Stimulated activated CD4-positive, alpha-beta T cell treated with anti-CD3 and anti-CD28 coated beads, Interleukin-4, amount 100 ng/mL, for 1 hour (primary cell): ENCODE data around the gene BICDL2.

Experiments used
- DNase-seq: peaks from one replicate; pipeline ENCODE4 v3.0.0-alpha.2; 2020

Gene BICDL2

DNA sequence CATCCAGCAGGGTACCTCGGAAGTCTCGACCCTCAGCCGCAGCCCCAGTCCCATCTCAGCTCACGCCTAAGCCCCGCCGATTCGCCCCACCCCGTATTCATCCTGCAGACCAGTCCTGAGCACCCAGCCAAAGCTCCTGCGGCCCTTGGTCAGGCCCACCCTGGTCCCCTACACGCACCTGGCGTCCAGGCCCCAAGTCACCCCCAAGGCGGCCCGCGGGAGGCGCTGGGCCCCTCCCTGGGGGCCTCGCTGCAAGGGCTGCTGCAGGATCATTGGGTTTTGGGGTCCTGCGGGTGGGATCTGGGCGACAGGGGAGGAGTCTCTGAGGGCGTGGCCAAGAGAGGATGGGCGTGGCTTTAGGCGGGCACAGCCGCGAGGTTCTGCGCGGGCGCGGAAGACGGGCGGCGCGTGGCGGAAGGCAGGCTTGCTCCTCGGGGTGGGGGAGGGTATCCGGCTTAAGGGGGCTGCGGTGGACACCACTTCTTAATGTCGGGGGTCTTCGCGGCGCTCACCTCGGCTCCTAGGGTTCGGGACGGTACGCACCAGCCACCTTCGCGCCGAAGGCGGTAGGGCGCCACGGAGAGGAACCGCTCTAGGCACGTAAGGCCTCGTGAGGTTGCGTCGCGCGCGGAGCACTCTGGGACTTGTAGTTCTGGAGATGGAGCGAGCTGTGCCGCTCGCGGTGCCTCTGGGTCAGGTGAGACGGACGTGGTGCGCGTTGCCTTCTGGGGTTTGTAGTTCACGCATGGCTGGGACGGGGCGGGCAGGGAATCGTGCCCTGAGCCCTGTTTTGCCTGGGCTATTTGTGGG is 12.9 kb downstream of the BICDL2 start, which contains the start of the genes HCFC1R1 and THOC6:
HCFC1R1 (minus strand) TSS at position 274 of the 810 bp plus-strand sequence; CDS start at position 273, 1 bp downstream.
THOC6 (plus strand) TSS at position 367 of the 810 bp plus-strand sequence; CDS start at position 659, 292 bp downstream.
- DNase-seq, result peak; percentile 96

DNA sequence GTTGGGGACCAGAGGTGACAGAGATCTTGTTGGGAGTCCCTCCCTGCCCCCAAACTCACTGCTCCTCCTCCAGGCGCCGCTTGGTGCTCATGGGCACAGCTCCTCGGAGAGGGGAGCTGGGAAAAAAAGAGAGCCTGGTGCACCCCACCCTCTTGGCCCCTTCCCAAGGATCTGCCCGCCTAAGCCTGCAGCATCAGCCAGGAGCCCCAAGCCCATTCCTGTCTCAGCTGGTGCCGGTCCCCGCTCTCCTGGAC is 13.4 kb downstream of the BICDL2 start:
- no peak for DNase-seq

GRCh38 chr16:3022684-3023414 is 13.9 kb downstream of the BICDL2 start:
- no peak for DNase-seq

DNA sequence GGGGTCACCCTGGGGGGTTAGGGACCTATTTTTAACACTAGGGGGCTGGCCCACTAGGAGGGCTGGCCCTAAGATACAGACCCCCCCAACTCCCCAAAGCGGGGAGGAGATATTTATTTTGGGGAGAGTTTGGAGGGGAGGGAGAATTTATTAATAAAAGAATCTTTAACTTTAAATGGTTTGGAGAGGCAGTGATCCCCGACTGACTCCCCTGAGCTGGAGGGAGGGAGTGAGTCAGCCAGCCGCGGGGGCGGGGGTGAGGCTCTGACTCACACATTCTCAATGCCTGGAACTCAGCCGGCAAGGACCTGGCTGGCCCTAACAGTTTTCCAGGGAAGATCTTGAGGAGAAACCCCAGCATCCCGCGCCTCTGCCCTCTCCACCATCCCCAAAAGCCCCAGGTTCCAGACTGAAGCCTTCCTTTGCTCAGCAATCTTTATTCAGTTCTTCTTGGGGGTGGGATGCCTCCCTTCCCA is 14.5 kb downstream of the BICDL2 start:
- peak; percentile 94 for DNase-seq

DNA sequence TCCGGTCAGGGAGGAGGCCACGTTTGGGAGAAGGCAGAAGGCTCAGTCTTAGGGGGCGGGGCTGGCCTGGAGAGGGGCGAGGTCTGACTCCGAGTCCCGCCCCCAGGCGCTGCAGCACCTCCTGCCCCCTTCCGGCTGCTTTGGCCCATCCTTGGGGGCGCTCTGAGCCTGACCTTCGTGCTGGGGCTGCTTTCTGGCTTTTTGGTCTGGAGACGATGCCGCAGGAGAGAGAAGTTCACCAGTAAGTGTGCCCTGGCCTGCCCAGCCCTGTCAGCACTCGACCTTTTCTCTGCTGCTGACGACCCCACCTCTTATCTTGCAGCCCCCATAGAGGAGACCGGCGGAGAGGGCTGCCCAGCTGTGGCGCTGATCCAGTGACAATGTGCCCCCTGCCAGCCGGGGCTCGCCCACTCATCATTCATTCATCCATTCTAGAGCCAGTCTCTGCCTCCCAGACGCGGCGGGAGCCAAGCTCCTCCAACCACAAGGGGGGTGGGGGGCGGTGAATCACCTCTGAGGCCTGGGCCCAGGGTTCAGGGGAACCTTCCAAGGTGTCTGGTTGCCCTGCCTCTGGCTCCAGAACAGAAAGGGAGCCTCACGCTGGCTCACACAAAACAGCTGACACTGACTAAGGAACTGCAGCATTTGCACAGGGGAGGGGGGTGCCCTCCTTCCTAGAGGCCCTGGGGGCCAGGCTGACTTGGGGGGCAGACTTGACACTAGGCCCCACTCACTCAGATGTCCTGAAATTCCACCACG is 15.1 kb downstream of the BICDL2 start:
- peak; percentile 84 for DNase-seq

GRCh38 chr16:3020604-3021448 is 15.9 kb downstream of the BICDL2 start:
- peak; percentile 59 for DNase-seq

DNA sequence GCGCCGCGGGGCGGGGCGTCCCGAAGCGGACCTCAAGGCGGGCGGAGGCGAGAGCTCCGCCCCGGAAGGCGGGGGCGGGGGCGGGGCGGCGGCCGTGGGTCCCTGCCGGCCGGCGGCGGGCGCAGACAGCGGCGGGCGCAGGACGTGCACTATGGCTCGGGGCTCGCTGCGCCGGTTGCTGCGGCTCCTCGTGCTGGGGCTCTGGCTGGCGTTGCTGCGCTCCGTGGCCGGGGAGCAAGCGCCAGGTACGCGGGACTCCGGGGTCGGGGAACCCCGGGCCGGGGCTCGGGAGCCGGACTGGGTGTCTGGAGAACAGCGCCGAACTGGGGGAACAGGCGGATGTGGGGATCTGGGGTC is 16.5 kb downstream of the BICDL2 start, which contains the start of gene TNFRSF12A:
TNFRSF12A (plus strand) TSS at position 122 of the 357 bp plus-strand sequence; CDS start at position 152, 30 bp downstream.
- DNase-seq, result peak; percentile 61

- no peak for DNase-seq
Observed at GRCh38 chr16:3019594-3020246, 17.0 kb downstream of the BICDL2 start.

- peak; percentile 39 for DNase-seq
Observed at GRCh38 chr16:3017794-3018506, 18.8 kb downstream of the BICDL2 start, which contains the start of gene CLDN6. Gene CLDN6 (minus strand): TSS chr16:3018183. CDS start chr16:3016021, 2,162 bp downstream.

- no peak for DNase-seq
Observed at GRCh38 chr16:3017344-3017743, 19.4 kb downstream of the BICDL2 start.

- no peak for DNase-seq
Observed at GRCh38 chr16:3015865-3016521, 20.8 kb downstream of the BICDL2 start.

DNA sequence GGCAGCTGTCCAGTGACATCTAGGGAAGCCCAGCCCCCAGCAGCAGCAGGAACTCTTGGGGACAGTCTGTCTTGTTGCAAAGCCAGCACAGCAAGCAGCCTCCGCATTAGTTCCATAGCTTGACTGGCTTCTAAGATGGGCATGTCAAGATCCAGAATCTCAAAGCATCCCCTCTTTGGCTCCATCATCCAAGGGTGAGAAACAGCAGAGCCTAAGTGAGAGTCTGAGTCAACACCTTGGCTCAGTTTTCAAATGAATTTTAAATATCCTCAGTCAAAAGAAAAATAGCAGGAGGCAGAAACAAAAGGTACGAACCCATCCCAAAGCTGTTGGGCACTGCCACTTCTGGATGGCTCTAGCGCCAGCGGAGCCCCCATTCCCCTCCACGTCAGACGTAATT is 21.8 kb downstream of the BICDL2 start:
- no peak for DNase-seq

- no peak for DNase-seq
Observed at GRCh38 chr16:3013998-3014690, 22.6 kb downstream of the BICDL2 start.

DNA sequence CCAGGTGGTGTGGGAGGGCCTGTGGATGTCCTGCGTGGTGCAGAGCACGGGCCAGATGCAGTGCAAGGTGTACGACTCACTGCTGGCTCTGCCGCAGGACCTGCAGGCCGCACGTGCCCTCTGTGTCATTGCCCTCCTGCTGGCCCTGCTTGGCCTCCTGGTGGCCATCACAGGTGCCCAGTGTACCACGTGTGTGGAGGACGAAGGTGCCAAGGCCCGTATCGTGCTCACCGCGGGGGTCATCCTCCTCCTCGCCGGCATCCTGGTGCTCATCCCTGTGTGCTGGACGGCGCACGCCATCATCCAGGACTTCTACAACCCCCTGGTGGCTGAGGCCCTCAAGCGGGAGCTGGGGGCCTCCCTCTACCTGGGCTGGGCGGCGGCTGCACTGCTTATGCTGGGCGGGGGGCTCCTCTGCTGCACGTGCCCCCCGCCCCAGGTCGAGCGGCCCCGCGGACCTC is 23.2 kb downstream of the BICDL2 start:
- no peak for DNase-seq

DNA sequence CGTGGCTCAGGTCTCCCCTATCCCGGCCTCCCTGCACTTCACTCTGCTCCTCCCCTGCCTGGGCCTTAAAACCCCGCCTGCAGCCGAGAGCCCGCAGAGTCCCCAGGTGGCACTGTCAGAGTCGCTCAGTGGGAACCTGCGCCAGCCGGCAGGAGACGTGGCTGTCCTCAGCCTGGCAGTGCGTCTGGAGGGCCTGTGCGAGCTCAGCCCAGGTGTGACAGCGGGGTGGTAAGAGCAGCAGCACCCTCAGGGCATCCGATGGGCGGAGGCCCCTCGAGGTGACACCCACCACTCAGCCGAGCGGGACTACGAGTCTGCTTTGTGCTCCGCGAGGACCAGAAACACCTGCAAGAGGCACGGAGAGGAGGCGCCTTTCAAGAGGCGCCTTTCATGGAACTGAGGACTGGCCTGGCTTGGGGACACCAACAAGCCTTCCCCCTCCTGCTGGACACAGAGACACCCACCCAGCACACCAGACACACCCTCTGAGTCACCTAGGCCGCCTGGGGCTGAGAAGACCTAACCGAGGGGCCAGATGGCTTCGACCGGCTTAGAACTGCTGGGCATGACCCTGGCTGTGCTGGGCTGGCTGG is 23.8 kb downstream of the BICDL2 start, which contains the start of gene CLDN9:
CLDN9 (plus strand) TSS at position 96 of the 593 bp plus-strand sequence; CDS start at position 536, 440 bp downstream.
- DNase-seq, result no peak

- no peak for DNase-seq
Observed at GRCh38 chr16:3012246-3012645, 24.5 kb downstream of the BICDL2 start.

- DNase-seq, result no peak
Observed at GRCh38 chr16:3010510-3010909, 26.2 kb downstream of the BICDL2 start.

DNA sequence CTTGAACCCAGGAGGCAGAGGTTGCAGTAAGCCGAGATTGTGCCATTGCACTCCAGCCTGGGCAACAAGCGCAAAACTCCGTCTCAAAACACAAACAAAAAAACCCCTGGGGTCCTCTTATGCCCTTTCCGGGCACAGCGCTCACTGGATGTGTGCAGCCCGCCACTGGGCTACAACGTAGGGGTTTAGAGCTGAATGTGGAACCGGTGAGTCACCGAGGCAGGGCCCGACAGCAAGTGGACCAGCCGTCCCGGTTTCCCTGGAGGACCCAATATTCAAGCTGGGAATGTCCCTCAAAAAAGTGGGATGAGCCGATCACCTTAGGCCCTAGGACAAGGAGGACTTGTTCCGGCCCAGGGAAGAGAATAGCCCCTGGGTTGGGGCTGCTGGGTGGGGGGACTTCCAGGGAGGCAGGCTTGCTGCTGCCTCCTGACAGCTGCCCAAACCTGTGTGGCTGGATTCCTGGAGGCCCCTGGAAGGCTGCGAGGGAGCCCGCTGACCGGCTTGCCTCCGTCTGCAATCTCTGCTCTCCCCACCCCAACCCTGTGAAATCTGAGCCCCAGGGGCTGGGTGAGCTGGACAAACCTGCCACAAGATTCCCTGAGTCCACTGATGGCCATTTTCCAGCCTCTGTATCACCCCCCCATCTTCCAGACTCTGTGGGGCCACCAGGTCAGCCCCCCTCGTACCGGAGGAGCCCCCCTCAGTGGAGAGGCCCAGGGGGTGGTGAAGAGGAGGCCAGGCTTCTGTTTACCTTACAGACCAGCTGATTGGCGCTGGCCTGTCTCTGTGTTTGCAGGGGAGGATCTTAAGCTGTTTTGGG is 27.0 kb downstream of the BICDL2 start:
- no peak for DNase-seq
